A549 (cell line): ENCODE results near the gene KIF5A.

ENCODE experiments used
- CEBPB ChIP-seq, 2 experiments: fragments of >200 bp in 1 of 2; sonication (Bioruptor Twin) in 1 of 2; formaldehyde crosslinking in 1 of 2; IDR thresholded peaks; 2 replicates each; pipeline ENCODE4 v1.6.1; 2012 to 2016
- EHF ChIP-seq: fragments of 250-450 bp; sonication (Bioruptor Pico); IDR thresholded peaks from 2 replicates; pipeline ENCODE4 v1.5.0; 2020; ENCODE audit warnings: mild to moderate bottlenecking
- KDM1A ChIP-seq: fragments of 200-600 bp; sonication (generic); IDR thresholded peaks from 2 replicates; pipeline ENCODE4 v1.6.1; 2016; ENCODE audit warnings: low read depth, mild to moderate bottlenecking
- NFE2L2 ChIP-seq: fragments of 150-350 bp; conservative IDR thresholded peaks from 2 replicates; pipeline ENCODE4 v1.6.1; 2014; ENCODE audit warnings: low read length
- NPAS2 ChIP-seq: fragments of 250-450 bp; sonication (Bioruptor Pico); IDR thresholded peaks from 2 replicates; pipeline ENCODE4 v1.8.0; 2022; ENCODE audit warnings: mild to moderate bottlenecking, moderate library complexity, borderline replicate concordance
- NR3C1 ChIP-seq: fragments of >200 bp; sonication (Bioruptor Twin); formaldehyde crosslinking; IDR thresholded peaks from 3 replicates; pipeline ENCODE4 v1.6.1; 2017
- POLR2A ChIP-seq: IDR thresholded peaks from 2 replicates; pipeline ENCODE4 v1.6.1; 2012; ENCODE audit warnings: mild to moderate bottlenecking, low read length
- RARB ChIP-seq: fragments of 250-450 bp; sonication (Bioruptor Pico); IDR thresholded peaks from 2 replicates; pipeline ENCODE4 v1.8.0; 2021; ENCODE audit warnings: mild to moderate bottlenecking, moderate library complexity
- TF ChIP-seq, protein P1 (sequence below): IDR thresholded peaks from 2 replicates; pipeline ENCODE4 v1.6.1; 2012
- TF ChIP-seq, protein P2 (sequence below): fragments of >200 bp; sonication (Bioruptor Twin); formaldehyde crosslinking; IDR thresholded peaks from 3 replicates; pipeline ENCODE4 v1.5.1; 2016
- TF ChIP-seq, protein P3 (sequence below): fragments of 450-650 bp; IDR thresholded peaks from 2 replicates; pipeline ENCODE4 v1.6.1; 2014; ENCODE audit warnings: antibody characterized with exemption

DNA sequence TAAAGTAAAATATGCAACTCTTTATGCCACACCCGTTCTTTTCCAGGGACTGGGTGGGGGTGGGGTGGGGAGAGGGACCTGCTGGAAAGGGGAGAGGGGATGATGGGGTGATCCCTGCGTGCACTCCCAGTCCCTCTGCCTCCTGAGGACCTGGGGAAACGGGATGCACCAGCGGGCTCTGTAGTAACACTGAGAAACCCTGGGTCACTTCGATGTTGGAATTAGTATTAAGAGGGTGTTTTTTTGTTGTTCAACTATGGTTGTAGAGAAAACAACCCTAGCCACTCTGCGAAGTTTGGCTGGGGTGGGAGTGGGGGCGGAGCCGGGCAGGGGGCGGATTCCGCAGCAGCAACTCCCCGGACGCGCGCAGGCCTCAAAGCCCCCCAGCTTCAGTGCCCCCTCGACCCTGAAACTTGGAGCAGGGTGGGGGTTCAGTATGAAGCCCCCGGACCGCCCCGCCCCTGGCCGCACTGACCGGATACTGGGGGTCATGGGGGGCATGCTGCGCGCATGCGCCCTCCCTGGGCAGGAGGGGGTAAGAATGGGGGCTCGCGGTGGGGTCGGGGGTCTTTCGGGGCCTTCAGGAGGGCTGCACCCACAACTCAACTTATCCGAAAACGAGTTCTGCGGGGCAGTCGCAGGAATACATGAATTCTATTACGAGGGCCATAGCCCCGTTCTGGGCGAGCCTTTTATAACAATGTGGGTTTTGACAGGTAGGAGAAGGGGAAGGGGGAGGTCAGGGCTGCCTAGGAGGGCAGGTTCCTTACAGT lies 60.1 kb downstream of the KIF5A start:
- TF ChIP-seq, protein P1, sequence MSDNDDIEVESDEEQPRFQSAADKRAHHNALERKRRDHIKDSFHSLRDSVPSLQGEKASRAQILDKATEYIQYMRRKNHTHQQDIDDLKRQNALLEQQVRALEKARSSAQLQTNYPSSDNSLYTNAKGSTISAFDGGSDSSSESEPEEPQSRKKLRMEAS, result no peak
- TF ChIP-seq, protein P2, sequence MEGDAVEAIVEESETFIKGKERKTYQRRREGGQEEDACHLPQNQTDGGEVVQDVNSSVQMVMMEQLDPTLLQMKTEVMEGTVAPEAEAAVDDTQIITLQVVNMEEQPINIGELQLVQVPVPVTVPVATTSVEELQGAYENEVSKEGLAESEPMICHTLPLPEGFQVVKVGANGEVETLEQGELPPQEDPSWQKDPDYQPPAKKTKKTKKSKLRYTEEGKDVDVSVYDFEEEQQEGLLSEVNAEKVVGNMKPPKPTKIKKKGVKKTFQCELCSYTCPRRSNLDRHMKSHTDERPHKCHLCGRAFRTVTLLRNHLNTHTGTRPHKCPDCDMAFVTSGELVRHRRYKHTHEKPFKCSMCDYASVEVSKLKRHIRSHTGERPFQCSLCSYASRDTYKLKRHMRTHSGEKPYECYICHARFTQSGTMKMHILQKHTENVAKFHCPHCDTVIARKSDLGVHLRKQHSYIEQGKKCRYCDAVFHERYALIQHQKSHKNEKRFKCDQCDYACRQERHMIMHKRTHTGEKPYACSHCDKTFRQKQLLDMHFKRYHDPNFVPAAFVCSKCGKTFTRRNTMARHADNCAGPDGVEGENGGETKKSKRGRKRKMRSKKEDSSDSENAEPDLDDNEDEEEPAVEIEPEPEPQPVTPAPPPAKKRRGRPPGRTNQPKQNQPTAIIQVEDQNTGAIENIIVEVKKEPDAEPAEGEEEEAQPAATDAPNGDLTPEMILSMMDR, result no peak
- TF ChIP-seq POLR2A (no peak), CEBPB (IDR thresholded peaks at IDR 0.05) (no peak), NR3C1 (no peak), KDM1A (no peak), EHF (CRISPR knock-in tag) (no peak), NPAS2 (CRISPR knock-in tag) (no peak), NFE2L2 (no peak), RARB (no peak)
- TF ChIP-seq, protein P3, sequence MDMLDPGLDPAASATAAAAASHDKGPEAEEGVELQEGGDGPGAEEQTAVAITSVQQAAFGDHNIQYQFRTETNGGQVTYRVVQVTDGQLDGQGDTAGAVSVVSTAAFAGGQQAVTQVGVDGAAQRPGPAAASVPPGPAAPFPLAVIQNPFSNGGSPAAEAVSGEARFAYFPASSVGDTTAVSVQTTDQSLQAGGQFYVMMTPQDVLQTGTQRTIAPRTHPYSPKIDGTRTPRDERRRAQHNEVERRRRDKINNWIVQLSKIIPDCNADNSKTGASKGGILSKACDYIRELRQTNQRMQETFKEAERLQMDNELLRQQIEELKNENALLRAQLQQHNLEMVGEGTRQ, result no peak
